T-cell (primary cell): Measurements from ENCODE around the gene PARD3. TPM values are rescaled to one million over a fixed set of nuclear protein-coding genes. Genes with fewer than 3 reads are reported as not detected.

Source experiments
- ATAC-seq, 4 experiments: fragments of 200-7000 bp in 3 of 4; fragments of 150-1000 bp in 1 of 4; cut with Tn5 transposase; replicated peaks in 1 of 4; 1 replicate in 3 of 4; 2 replicates in 1 of 4; pipeline ENCODE4 v1.10.0; 2021; ENCODE audit warnings: moderate library complexity in 3 of 4, mild to moderate bottlenecking in 2 of 4, moderate number of reproducible peaks in 1 of 4
- CTCF ChIA-PET, 2 donors: fragments of 300-600 bp; sonication (Branson Sonifier 250); formaldehyde crosslinking; loops; one replicate each; lab custom pipeline; 2022; ENCODE audit warnings: antibody characterized with exemption in 2 of 2; lab: Charles Lee
- POLR2A ChIA-PET, 2 donors: fragments of 300-600 bp; sonication (Branson Sonifier 250); formaldehyde crosslinking; loops; one replicate each; lab custom pipeline; 2022; ENCODE audit warnings: antibody characterized with exemption in 2 of 2; lab: Charles Lee
- DNase-seq, 35 experiments: peaks; one replicate each; pipeline versions ENCODE4 v3.0.0 to v3.0.0-alpha.2; 2013 to 2023
- H3K27ac ChIP-seq: one replicate; pipeline ENCODE4 v1.5.1; 2013; ENCODE audit warnings: low read length
- H3K27me3 ChIP-seq, 2 experiments: replicated peaks in 1 of 2; 1 replicate in 1 of 2; 2 replicates in 1 of 2; pipeline versions ENCODE4 v1.6.1 to v1.7.0; 2013; ENCODE audit warnings: low read length in 1 of 2, mixed read lengths in 1 of 2; ENCODE audit not compliant: control insufficient read depth in 2 of 2, insufficient read depth in 2 of 2; ENCODE audit errors: extremely low read depth in 1 of 2
- H3K36me3 ChIP-seq, 2 donors: 1 replicate in 1 of 2; 2 replicates in 1 of 2; pipeline versions ENCODE4 v1.6.1 to v1.7.0; 2013; ENCODE audit warnings: low read length in 1 of 2; ENCODE audit not compliant: control insufficient read depth in 2 of 2, insufficient read depth in 1 of 2; ENCODE audit errors: extremely low read depth in 1 of 2
- H3K4me1 ChIP-seq, 2 experiments: 1 replicate in 1 of 2; 2 replicates in 1 of 2; pipeline versions ENCODE4 v1.6.1 to v1.7.0; 2013; ENCODE audit warnings: low read length in 2 of 2, mixed read lengths in 1 of 2; ENCODE audit not compliant: insufficient read depth in 2 of 2, control insufficient read depth in 1 of 2; ENCODE audit errors: extremely low read depth in 1 of 2
- H3K4me3 ChIP-seq, 2 donors: 1 replicate in 1 of 2; 2 replicates in 1 of 2; pipeline versions ENCODE4 v1.5.1 to v1.7.0; 2013; ENCODE audit warnings: mild to moderate bottlenecking in 2 of 2, low read length in 1 of 2, moderate library complexity in 1 of 2; ENCODE audit not compliant: control insufficient read depth in 1 of 2; ENCODE audit errors: extremely low read depth in 1 of 2
- H3K9me3 ChIP-seq: 2 replicates; pipeline ENCODE4 v1.7.0; 2013
- H3K27ac Mint-ChIP-seq, 2 donors: one replicate each; pipeline ENCODE4 v1.8.0; 2020 to 2021; ENCODE audit warnings: mild to moderate bottlenecking in 2 of 2, mixed read lengths in 2 of 2
- H3K27me3 Mint-ChIP-seq, 2 donors: one replicate each; pipeline ENCODE4 v1.8.0; 2021 to 2022; ENCODE audit warnings: mixed read lengths in 2 of 2
- H3K36me3 Mint-ChIP-seq: one replicate; pipeline ENCODE4 v1.8.0; 2021; ENCODE audit warnings: mixed read lengths
- H3K4me1 Mint-ChIP-seq, 3 donors: one replicate each; pipeline ENCODE4 v1.8.0; 2020 to 2022; ENCODE audit warnings: mixed read lengths in 3 of 3, mild to moderate bottlenecking in 1 of 3
- H3K4me3 Mint-ChIP-seq, 3 donors: one replicate each; pipeline ENCODE4 v1.8.0; 2020 to 2022; ENCODE audit warnings: mild to moderate bottlenecking in 3 of 3, mixed read lengths in 3 of 3, moderate library complexity in 3 of 3
- H3K9me3 Mint-ChIP-seq, 3 donors: one replicate each; pipeline ENCODE4 v1.8.0; 2020 to 2022; ENCODE audit warnings: mixed read lengths in 3 of 3
- WGBS: methylation state at CpG from one replicate; pipeline ENCODE4 v1.1.5; 2013; ENCODE audit warnings: missing lambda C conversion rate; ENCODE audit not compliant: insufficient coverage; 5-methylcytosine and 5-hydroxymethylcytosine counted together
- total RNA-seq, 35 experiments: library from RNA in 6 of 35; stranded (reverse) in 6 of 35; fragments of 120-200 nt in 1 of 35; gene quantifications; one replicate each; pipeline versions ENCODE4 v1.2.1 to v1.2.4 and lab custom pipeline; 2013 to 2026

The PARD3 gene
- total RNA-seq, 5 donors from 2014 or later (not counting 1 experiment from before 2014, with no cell fraction given), result 0.36 to 0.92 (median 0.65) TPM

DNA sequence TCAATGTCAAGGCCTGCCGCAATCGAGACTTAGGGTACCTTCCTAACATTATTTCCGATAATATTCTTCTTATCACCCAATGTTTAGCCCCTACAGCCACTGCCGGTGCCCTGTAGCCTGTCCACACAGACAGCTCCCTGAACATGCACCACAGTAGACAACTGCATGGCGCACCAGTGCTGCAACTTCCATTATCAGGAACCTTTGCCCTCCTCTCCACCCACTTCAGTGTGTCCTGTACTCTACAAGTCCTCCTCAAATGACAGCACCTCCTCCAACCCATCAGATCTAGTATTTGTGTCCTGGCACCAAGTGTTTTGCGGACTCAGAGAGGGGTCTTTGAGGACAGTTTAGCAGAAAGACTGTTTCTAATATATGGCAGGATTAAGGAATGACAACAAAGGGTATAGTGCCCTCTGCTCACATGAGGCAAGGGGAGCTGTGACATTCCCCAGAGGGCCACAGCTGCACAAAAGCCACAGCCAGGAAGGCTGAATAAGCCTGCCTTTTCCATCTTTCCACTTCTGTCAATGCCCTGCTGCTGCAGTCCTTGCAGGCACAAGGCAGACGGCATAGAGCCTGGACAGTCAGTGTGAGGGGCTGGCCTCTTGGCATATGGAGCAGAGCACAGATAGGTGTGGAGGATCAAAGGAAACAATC, 335.4 kb downstream of the PARD3 start:
- Histone ChIP-seq H3K36me3 (no peaks in the 10 kb centered on the region), H3K9me3 (no peaks in the 10 kb centered on the region), H3K27me3 (peaks cover 0 to 5% of the 10 kb centered on the region in 2 experiments), H3K4me3 (no peak overlapping the region), H3K27ac (no peak overlapping the region), H3K4me1 (no peaks in the 10 kb centered on the region)
- ChIA-PET CTCF (no interaction called here), POLR2A (no interaction called here)
- Mint-ChIP-seq H3K9me3 (no peaks in the 10 kb centered on the region), H3K4me3 (no peak overlapping the region), H3K36me3 (no peaks in the 10 kb centered on the region), H3K27ac (no peak overlapping the region), H3K4me1 (no peaks in the 10 kb centered on the region), H3K27me3 (no peaks in the 10 kb centered on the region)
- DNase-seq (no peak), ATAC-seq (no peak)
- WGBS, result 92% methylated on average over 6 of the region's 7 CpGs

DNA sequence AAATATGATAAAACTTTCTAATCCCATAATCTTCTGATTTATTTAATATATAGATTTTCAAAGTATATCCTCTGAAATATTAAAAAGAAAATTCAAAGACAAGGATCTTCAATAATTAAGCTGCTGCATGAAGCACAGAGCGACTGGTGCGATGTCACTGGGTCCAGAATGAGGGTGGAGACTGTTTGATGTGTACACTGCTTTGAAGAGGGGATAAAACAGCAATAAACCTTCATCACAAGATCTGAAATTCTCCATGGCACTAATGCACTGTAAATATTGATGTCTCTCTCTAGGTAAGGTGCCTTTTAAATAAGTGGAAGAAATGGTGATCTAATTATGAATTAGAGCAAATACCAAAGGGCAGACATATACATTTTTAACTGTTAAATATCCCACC, 337.8 kb downstream of the PARD3 start:
- Histone ChIP-seq H3K4me3 (no peak overlapping the region), H3K4me1 (no peaks in the 10 kb centered on the region), H3K36me3 (no peaks in the 10 kb centered on the region), H3K9me3 (no peaks in the 10 kb centered on the region), H3K27me3 (peaks cover 0 to 5% of the 10 kb centered on the region in 2 experiments), H3K27ac (no peak overlapping the region)
- ChIA-PET POLR2A (no interaction called here), CTCF (no interaction called here)
- Mint-ChIP-seq H3K36me3 (no peaks in the 10 kb centered on the region), H3K4me3 (no peak overlapping the region), H3K9me3 (no peaks in the 10 kb centered on the region), H3K27ac (no peak overlapping the region), H3K4me1 (no peaks in the 10 kb centered on the region), H3K27me3 (no peaks in the 10 kb centered on the region)
- ATAC-seq, result no peak
- DNase-seq, result no peak
- WGBS, result no CpG with 5 or more reads among the region's 2 CpGs

- CTCF ChIA-PET, result no interaction called here
- POLR2A ChIA-PET, result no interaction called here
- WGBS, result no CpG with 5 or more reads among the region's 3 CpGs
Observed at GRCh38 chr10:34476608-34477007, 338.5 kb downstream of the PARD3 start.

GRCh38 chr10:34475786-34476185, 339.3 kb downstream of the PARD3 start:
- DNase-seq (no peak), ATAC-seq (no peak)
- CTCF ChIA-PET, result no interaction called here
- Histone ChIP-seq H3K9me3 (no peaks in the 10 kb centered on the region), H3K36me3 (no peaks in the 10 kb centered on the region), H3K4me3 (no peak overlapping the region), H3K4me1 (no peaks in the 10 kb centered on the region), H3K27me3 (no peaks in the 10 kb centered on the region), H3K27ac (no peak overlapping the region)
- Mint-ChIP-seq H3K4me3 (no peak overlapping the region), H3K27ac (no peak overlapping the region), H3K36me3 (no peaks in the 10 kb centered on the region), H3K4me1 (no peaks in the 10 kb centered on the region), H3K27me3 (no peaks in the 10 kb centered on the region), H3K9me3 (no peaks in the 10 kb centered on the region)
- 76% methylated on average over 5 of the region's 5 CpGs for WGBS
- POLR2A ChIA-PET, result no interaction called here

More at GRCh38 chr10:34476608-34477007, 338.5 kb downstream of the PARD3 start:
- no peaks in the 10 kb centered on the region for H3K27me3 ChIP-seq
- H3K36me3 ChIP-seq, result no peaks in the 10 kb centered on the region
- Mint-ChIP-seq H3K4me3 (no peak overlapping the region), H3K27me3 (no peaks in the 10 kb centered on the region), H3K9me3 (no peaks in the 10 kb centered on the region), H3K27ac (no peak overlapping the region), H3K36me3 (no peaks in the 10 kb centered on the region), H3K4me1 (no peaks in the 10 kb centered on the region)
- no peaks in the 10 kb centered on the region for H3K9me3 ChIP-seq
- H3K27ac ChIP-seq, result no peak overlapping the region
- H3K4me1 ChIP-seq, result no peaks in the 10 kb centered on the region
- no peak for ATAC-seq
- no peak overlapping the region for H3K4me3 ChIP-seq
- no peak for DNase-seq

DNA sequence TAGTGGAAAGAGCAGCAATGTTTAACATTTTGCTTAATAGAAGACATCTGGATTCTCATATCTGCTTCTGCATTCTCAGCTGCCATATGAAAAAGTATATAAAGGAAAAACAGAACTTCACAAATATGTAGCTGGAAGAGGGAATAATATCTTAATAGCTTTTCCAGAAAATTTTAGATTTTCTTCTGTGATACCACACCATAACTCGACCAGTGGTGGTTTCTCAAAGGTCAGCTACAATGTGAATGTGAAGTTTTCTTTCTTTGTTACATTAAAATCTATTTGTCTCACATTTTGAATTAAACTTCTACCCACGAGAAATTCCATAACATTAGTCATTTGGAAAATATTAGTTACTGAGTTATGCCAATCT, 339.8 kb downstream of the PARD3 start:
- ChIA-PET POLR2A (no interaction called here), CTCF (no interaction called here)
- Histone ChIP-seq H3K4me3 (no peak overlapping the region), H3K4me1 (no peaks in the 10 kb centered on the region), H3K9me3 (no peaks in the 10 kb centered on the region), H3K27me3 (no peaks in the 10 kb centered on the region), H3K36me3 (no peaks in the 10 kb centered on the region), H3K27ac (no peak overlapping the region)
- no peaks in the 10 kb centered on the region for H3K27me3 Mint-ChIP-seq
- no peak for DNase-seq
- ATAC-seq, result no peak
- H3K4me1 Mint-ChIP-seq, result no peaks in the 10 kb centered on the region
- no peak overlapping the region for H3K27ac Mint-ChIP-seq
- H3K4me3 Mint-ChIP-seq, result no peak overlapping the region
- WGBS, result no CpG with 5 or more reads among the region's 2 CpGs
- H3K36me3 Mint-ChIP-seq, result no peaks in the 10 kb centered on the region
- no peaks in the 10 kb centered on the region for H3K9me3 Mint-ChIP-seq

- Mint-ChIP-seq H3K4me1 (no peaks in the 10 kb centered on the region), H3K27me3 (no peaks in the 10 kb centered on the region), H3K27ac (no peak overlapping the region), H3K9me3 (no peaks in the 10 kb centered on the region), H3K36me3 (no peaks in the 10 kb centered on the region), H3K4me3 (no peak overlapping the region)
- ChIA-PET POLR2A (no interaction called here), CTCF (no interaction called here)
- Histone ChIP-seq H3K4me1 (no peaks in the 10 kb centered on the region), H3K27me3 (no peaks in the 10 kb centered on the region), H3K36me3 (no peaks in the 10 kb centered on the region), H3K27ac (no peak overlapping the region), H3K9me3 (no peaks in the 10 kb centered on the region), H3K4me3 (no peak overlapping the region)
- no CpG with 5 or more reads among the region's 5 CpGs for WGBS
- ATAC-seq (no peak), DNase-seq (no peak)
Observed at GRCh38 chr10:34474555-34475273, 340.4 kb downstream of the PARD3 start.
